Measurements from ENCODE around the gene TPR.
"Not testable (repeated sequence)": the region's sequence is repeated elsewhere in the genome, so short reads cannot be mapped to it uniquely, and the experiment has no call there.

The TPR gene

DNA sequence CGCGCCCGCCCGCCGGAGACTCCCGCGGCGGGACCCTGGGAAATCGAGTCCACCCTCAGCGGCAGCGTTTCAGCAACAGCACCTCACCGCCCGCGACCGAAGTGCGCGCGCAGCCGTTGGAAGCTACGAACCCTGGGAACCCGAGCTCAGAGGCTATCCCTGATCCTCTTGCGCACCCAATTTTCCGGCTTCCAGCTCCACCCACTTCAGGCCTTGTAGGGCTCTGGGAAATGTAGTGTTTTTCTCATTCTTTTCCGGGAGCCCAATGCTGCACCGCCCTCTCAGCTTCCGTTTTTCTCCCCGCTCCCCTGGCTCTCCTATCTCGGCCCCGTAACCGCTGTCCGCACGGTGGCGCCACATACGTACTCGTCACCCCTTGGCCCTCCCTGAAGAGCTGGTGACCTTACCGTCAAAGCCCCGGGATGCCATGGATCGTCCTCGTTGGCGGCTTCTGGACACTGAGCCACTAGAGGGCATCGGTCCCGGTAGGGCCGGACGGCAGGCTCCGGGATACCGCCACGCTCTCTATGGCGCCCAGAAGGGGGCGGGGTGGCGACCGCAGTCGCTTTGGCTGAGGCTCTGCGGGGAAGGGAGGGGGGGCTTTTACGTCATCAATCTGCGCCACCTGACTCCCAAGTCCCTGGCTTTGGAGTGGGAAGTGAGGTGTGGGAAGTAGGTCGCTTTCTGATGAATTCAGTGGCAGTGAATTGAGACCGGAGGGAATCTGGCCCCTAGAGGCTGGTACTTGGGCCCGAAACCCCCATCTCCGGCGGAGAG is at the start of gene TPR, which contains the start of gene ODR4:
Gene TPR, minus strand, starts transcription at position 102 of the 777 bp plus-strand sequence. CDS start 225 bp downstream, outside the sequence.
Gene ODR4, plus strand, starts transcription at position 687 of the 777 bp plus-strand sequence. CDS start 3,948 bp downstream, outside the sequence.
- DNase-seq = peak; percentile 97

- no peak for DNase-seq
These were observed 49.5 kb upstream of the TPR start for GRCh38 chr1:186424539-186424938.

- no peak for DNase-seq
These were observed 46.4 kb upstream of the TPR start for GRCh38 chr1:186421446-186421845.

- no peak for DNase-seq
These were observed 45.9 kb upstream of the TPR start for GRCh38 chr1:186420923-186421322.

DNA sequence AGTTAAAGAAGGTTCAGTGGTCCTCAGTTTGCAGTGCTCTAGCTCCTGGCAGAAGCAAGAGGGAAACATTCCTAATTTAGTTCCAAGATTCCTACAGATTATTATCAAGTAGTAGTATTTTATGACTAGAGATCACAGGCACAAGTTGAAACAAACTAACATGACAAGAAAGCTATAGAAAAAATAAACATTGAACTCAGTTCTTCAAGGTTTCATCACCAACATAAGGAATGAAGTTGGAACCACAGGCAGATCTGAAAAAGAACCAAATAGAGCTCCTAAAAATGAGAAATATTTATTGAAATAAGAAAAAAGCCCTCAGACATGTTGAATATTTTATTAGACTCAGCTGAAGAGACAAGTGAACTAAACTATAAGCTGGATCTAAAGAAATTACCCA is 45.3 kb upstream of the TPR start:
- DNase-seq = no peak

DNA sequence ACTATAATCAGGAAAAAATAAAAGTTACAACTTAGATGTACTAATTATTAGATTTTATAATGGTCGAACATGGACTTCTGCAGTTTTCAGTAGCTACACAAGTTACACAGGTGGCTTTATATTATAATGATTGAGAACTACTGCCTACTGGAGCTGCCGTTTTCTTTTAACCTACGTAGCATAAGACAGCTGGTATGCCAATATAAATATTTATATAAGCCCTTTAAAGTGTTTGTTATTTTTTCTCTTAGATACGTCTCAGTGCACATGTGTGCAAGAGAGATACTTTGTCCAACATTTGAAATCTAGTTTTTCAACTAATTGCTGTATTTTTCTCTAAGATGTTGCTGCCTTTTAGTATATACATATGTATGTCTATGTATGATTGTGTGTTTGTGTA is 43.5 kb upstream of the TPR start:
- peak; percentile 20 for DNase-seq

DNA sequence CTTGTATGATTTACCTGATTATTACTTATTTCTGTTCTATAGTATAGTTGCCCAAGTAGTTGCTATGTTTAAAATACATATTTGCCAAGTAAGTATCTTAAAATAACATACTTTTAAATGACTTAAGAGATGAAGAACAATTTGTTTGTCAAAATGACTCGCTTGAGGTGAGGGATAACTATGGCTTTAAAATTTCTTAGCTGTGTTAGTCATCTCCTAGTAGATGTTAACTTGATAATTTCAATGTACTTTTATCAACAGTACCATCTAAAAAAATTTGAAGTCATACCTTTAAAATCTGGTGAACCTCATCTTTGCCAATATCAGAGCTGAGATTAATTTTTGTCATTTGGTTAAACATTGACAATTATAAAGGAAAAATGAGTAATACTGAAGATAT is 38.3 kb upstream of the TPR start:
- DNase-seq = no peak

- DNase-seq = no peak
These were observed 34.0 kb upstream of the TPR start for GRCh38 chr1:186409091-186409490.

DNA sequence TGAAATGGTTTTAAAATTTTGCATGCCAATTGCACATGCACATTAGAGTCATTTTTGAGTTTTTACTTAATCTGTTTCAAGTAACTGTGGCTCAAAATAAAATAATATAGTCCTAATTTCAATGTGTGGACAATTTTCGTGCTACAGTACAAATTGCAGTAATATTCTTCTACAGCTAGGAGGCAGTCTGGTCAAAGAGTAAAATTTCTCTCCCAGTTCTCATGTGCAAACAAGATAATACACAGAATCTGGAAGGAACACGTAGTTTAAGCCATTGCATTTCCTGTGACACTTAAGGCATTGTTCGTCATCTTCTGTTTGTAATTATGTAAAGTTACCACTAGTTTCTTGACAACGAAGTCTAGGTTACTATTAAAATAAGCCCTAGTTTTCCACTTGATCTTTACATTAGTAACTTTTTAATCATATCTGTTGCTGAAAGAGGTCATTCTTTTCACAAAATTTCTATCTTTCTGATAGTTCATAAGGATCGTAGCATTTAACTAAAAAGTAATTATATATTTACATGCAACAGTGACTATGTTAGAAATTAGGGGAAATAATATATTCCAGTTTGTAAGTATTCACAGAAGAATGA is 29.5 kb upstream of the TPR start:
- peak; percentile 48 for DNase-seq

DNA sequence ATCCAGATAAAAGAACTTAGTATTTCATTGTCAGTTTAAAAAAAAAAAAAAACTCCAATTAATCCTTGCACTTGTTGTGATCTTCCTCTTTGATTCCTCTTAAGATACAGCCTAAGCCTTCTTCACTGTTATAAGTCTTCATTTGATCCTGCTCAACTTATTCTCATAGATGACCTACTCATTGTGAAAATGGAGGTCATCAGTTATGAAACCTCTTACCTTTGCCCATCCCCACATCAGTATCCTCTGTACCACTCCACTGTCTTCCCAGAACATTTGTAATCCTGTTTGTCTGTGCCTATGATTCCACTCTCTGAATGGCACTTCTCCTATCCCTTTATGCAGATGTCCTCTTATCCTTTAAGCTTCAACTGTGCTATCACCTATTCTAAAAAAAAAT is 28.6 kb upstream of the TPR start:
- no peak for DNase-seq

DNA sequence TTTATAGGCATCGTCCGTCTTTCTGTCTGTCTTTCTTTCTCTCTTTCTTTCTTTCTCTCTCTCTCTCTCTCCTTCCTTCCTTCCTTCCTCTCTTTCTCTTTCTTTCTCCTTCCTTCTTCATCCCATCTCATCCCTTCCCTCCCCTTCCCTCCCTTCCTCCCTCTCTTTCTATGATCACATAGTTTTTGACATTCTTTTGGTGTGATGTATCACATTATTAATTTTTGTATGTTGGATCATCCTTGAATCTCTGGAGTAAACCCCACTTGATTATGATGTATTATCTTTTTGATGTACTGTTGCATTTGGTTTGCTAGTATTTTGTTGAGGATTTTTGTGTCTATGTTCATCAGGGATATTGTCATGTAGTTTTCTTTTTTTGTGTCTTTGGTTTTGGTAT is 26.4 kb upstream of the TPR start:
- DNase-seq = not testable (repeated sequence)

DNA sequence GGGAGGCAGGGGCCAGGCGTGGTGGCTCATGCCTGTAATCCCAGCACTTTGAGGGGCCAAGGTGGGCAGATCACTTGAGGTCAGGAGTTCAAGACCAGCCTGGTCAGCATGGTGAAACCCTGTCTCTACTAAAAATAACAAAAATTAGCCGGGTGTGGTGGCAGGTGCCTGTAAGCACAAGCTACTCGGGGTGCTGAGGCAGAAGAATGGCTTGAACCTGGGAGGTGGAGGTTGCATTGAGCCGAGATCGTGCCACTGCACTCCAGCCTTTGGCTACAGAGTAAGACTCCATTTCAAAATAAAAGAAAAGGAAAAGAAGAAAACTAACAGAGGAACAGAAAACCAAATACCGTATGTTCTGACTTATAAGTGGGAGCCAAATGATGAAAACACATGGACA is 17.7 kb upstream of the TPR start:
- DNase-seq = not testable (repeated sequence)

DNA sequence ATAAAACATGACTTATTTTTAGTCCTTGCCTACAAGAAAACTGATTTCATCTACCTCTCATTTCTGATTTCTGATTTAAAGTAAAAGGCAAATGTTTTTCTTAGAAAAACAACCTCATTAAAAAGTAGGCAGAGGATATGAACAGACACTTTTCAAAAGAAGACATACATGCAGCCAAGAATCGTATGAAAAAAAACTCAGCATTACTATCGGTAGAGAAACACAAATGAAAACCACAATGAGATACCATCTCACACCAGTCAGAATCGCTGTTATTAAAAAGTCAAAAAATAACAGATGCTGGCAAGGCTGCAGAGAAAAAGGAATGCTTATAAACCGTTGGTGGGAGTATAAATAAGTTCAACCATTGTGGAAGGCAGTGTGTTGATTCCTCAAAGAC is 16.8 kb upstream of the TPR start:
- no peak for DNase-seq

DNA sequence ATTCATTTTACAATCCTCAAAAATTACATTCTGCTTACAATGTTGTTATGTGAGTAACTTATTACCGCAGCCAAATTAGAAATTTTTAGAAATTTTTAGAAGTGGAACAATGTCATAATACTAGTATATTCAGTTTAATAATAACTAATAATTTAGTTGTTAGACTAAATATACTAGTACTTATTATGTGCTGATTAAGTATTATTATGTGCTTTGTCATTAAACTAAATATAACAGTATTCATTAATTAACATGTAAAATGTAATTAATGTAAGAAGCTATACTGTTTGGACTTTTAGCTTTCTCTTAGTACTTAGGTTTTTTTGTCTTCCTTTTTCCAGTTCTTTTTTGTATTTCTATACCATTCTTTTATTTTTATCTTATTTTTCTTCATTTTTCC is 15.9 kb upstream of the TPR start:
- no peak for DNase-seq

- no peak for DNase-seq
These were observed 11.8 kb upstream of the TPR start for GRCh38 chr1:186386725-186387383.

- DNase-seq = no peak
These were observed 871 bp upstream of the TPR start for GRCh38 chr1:186375929-186376319.

- DNase-seq = peak; percentile 7
These were observed 526 bp downstream of the TPR start for GRCh38 chr1:186374303-186375151.

GRCh38 chr1:186347837-186348691 is 27.0 kb downstream of the TPR start:
- DNase-seq = not testable (repeated sequence)

- no peak for DNase-seq
These were observed 34.3 kb downstream of the TPR start for GRCh38 chr1:186340772-186341171.

GRCh38 chr1:186337554-186337953 is 37.5 kb downstream of the TPR start:
- DNase-seq = no peak

DNA sequence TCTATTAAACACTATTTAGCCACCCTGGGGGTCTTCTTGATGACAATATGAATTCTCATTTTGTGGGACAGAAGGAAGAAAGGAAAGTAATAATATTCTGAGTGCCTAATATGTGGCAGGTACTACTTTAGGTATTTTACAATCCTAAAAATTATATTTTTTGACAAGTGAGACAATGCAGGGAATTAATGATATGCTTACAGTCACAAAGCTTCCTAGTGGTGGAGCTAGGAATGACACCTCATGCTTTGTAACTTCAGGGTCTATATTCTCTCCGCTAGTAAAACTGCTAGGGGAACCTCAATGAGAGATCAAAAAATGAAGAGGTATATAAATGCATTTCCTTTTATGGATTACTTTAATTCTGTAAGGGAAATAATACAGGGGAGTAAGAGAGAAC is 44.3 kb downstream of the TPR start:
- no peak for DNase-seq

- DNase-seq = no peak
These were observed 47.7 kb downstream of the TPR start for GRCh38 chr1:186327331-186327730.

Data from NCI-H748 treated with DMSO at 0.1 percent for 48 hours (cell line).